RPMI8226 (cell line): ENCODE data around the gene MINDY4B.

Experiments
- DNase-seq: peaks from one replicate; pipeline ENCODE4 v3.0.0-alpha.2; 2015

MINDY4B gene

GRCh38 chr3:150905339-150905738 is at the start of gene MINDY4B:
MINDY4B (minus strand) TSS chr3:150905439; CDS start chr3:150905439, 0 bp downstream.
- DNase-seq, result no peak

- DNase-seq, result no peak
These were observed 46.7 kb upstream of the MINDY4B start for GRCh38 chr3:150951923-150952322.

- no peak for DNase-seq
These were observed 40.2 kb upstream of the MINDY4B start for GRCh38 chr3:150945226-150946032.

- no peak for DNase-seq
These were observed 37.0 kb upstream of the MINDY4B start for GRCh38 chr3:150942221-150942620.

- DNase-seq, result no peak
These were observed 31.5 kb upstream of the MINDY4B start for GRCh38 chr3:150936693-150937092.

- DNase-seq, result no peak
These were observed 28.3 kb upstream of the MINDY4B start for GRCh38 chr3:150933473-150933995.

GRCh38 chr3:150931745-150932144 is 26.5 kb upstream of the MINDY4B start:
- no peak for DNase-seq

- no peak for DNase-seq
These were observed 25.6 kb upstream of the MINDY4B start for GRCh38 chr3:150930839-150931238.

- no peak for DNase-seq
These were observed 23.0 kb upstream of the MINDY4B start for GRCh38 chr3:150928234-150928633.

- DNase-seq, result no peak
These were observed 21.1 kb upstream of the MINDY4B start for GRCh38 chr3:150926328-150926727.

GRCh38 chr3:150925751-150926201 is 20.5 kb upstream of the MINDY4B start:
- peak; percentile 77 for DNase-seq

- DNase-seq, result no peak
These were observed 17.4 kb upstream of the MINDY4B start for GRCh38 chr3:150922611-150923010.

- no peak for DNase-seq
These were observed 16.0 kb upstream of the MINDY4B start for GRCh38 chr3:150921209-150921608.

- no peak for DNase-seq
These were observed 15.0 kb upstream of the MINDY4B start for GRCh38 chr3:150920236-150920635.

- no peak for DNase-seq
These were observed 12.7 kb upstream of the MINDY4B start for GRCh38 chr3:150917951-150918350.

- DNase-seq, result no peak
These were observed 8.1 kb upstream of the MINDY4B start for GRCh38 chr3:150913133-150913922.

GRCh38 chr3:150912501-150912900 is 7.3 kb upstream of the MINDY4B start:
- no peak for DNase-seq

- no peak for DNase-seq
These were observed 6.5 kb upstream of the MINDY4B start for GRCh38 chr3:150911771-150912170.

- DNase-seq, result no peak
These were observed 1.2 kb upstream of the MINDY4B start for GRCh38 chr3:150906461-150906860.

GRCh38 chr3:150905746-150906145 is 507 bp upstream of the MINDY4B start:
- DNase-seq, result no peak

- no peak for DNase-seq
These were observed 2.3 kb downstream of the MINDY4B start for GRCh38 chr3:150902988-150903387.

GRCh38 chr3:150901793-150902192 is 3.4 kb downstream of the MINDY4B start:
- DNase-seq, result no peak

GRCh38 chr3:150899141-150899540 is 6.1 kb downstream of the MINDY4B start:
- DNase-seq, result no peak
